K562 (cell line): ENCODE results near the gene RHOBTB3. TPM values are rescaled to one million over a fixed set of nuclear protein-coding genes. Genes with fewer than 3 reads are reported as not detected.

ENCODE experiments used
- ARNT ChIP-seq, 2 experiments: fragments of 450-650 bp; IDR thresholded peaks; 2 replicates each; pipeline ENCODE4 v1.6.1; 2016; ENCODE audit warnings: mild to moderate bottlenecking in 1 of 2
- CBFA2T3 ChIP-seq: fragments of 450-650 bp; IDR thresholded peaks from 2 replicates; pipeline ENCODE4 v1.6.1; 2017
- FOS ChIP-seq: IDR thresholded peaks from 3 replicates; pipeline ENCODE4 v1.6.1; 2011; ENCODE audit not compliant: insufficient read length; ENCODE audit errors: extremely low read depth
- FOXM1 ChIP-seq, 2 experiments: fragments of 450-650 bp in 1 of 2; sonication (generic) in 1 of 2; formaldehyde crosslinking in 1 of 2; IDR thresholded peaks; 2 replicates each; pipeline versions ENCODE4 v1.6.1 to v1.9.0; 2017 to 2022; ENCODE audit warnings: low read depth in 2 of 2, mild to moderate bottlenecking in 2 of 2, missing genetic modification reagents in 1 of 2, moderate library complexity in 1 of 2
- GATA2 ChIP-seq: sonication (generic); formaldehyde crosslinking; IDR thresholded peaks from 2 replicates; pipeline ENCODE4 v1.4.0; 2020; ENCODE audit warnings: mild to moderate bottlenecking, missing genetic modification reagents
- HDGF ChIP-seq: fragments of 450-650 bp; IDR thresholded peaks from 2 replicates; pipeline ENCODE4 v1.6.1; 2016
- MYNN ChIP-seq, 2 experiments: sonication (generic); formaldehyde crosslinking in 1 of 2; IDR thresholded peaks; 2 replicates each; pipeline versions ENCODE4 v1.5.0 to v1.6.1; 2016 to 2020; ENCODE audit warnings: antibody characterized with exemption in 1 of 2, missing genetic modification reagents in 1 of 2
- NCOA6 ChIP-seq: fragments of 450-650 bp; IDR thresholded peaks from 2 replicates; pipeline ENCODE4 v1.6.1; 2017; ENCODE audit warnings: mild to moderate bottlenecking
- RB1 ChIP-seq: fragments of 450-650 bp; IDR thresholded peaks from 2 replicates; pipeline ENCODE4 v1.6.1; 2017; ENCODE audit warnings: low read depth, mild to moderate bottlenecking
- RBFOX2 ChIP-seq: fragments of 200-400 bp; formaldehyde crosslinking; IDR thresholded peaks from 2 replicates; pipeline ENCODE4 v1.6.1; 2017; ENCODE audit warnings: low read depth, mild to moderate bottlenecking, low read length, moderate library complexity
- RCOR1 ChIP-seq, 2 experiments: IDR thresholded peaks; 2 replicates each; pipeline ENCODE4 v1.6.1; 2012; ENCODE audit warnings: low read depth in 2 of 2, low read length in 2 of 2, borderline replicate concordance in 1 of 2, improper control_type of control experiment in 1 of 2
- RHOXF2B ChIP-seq: fragments of 250-450 bp; sonication (Bioruptor Pico); conservative IDR thresholded peaks from 2 replicates; pipeline ENCODE4 v1.5.1; 2021
- RNF2 ChIP-seq: sonication (generic); IDR thresholded peaks from 2 replicates; pipeline ENCODE4 v1.6.1; 2016
- TAF7 ChIP-seq: fragments of 450-650 bp; IDR thresholded peaks from 2 replicates; pipeline ENCODE4 v1.6.1; 2016; ENCODE audit warnings: missing genetic modification characterization, missing compliant biosample characterization
- TEAD1 ChIP-seq, 2 experiments: fragments of 450-650 bp in 1 of 2; sonication (generic) in 1 of 2; formaldehyde crosslinking; IDR thresholded peaks; 2 replicates each; pipeline versions ENCODE4 v1.4.0 to v1.8.0; 2020 to 2022; ENCODE audit warnings: mild to moderate bottlenecking in 2 of 2, missing genetic modification reagents in 1 of 2
- U2AF2 ChIP-seq: fragments of 200-400 bp; formaldehyde crosslinking; optimal IDR thresholded peaks from 2 replicates; pipeline ENCODE3; 2017; ENCODE audit warnings: low read depth, mild to moderate bottlenecking, low read length
- ZBED1 ChIP-seq: IDR thresholded peaks from 2 replicates; pipeline ENCODE4 v1.6.1; 2014
- ZEB2 ChIP-seq: fragments of 450-650 bp; IDR thresholded peaks from 2 replicates; pipeline ENCODE4 v1.6.1; 2016
- ZNF184 ChIP-seq: sonication (generic); formaldehyde crosslinking; IDR thresholded peaks from 2 replicates; pipeline ENCODE4 v1.5.0; 2020; ENCODE audit warnings: missing genetic modification reagents
- ZNF280B ChIP-seq: fragments of 250-450 bp; sonication (Bioruptor Pico); IDR thresholded peaks from 2 replicates; pipeline ENCODE4 v1.5.1; 2021; ENCODE audit warnings: mild to moderate bottlenecking
- ZNF316 ChIP-seq: fragments of 450-650 bp; IDR thresholded peaks from 2 replicates; pipeline ENCODE4 v1.6.1; 2016
- ZNF324 ChIP-seq: fragments of 250-450 bp; sonication (Bioruptor Pico); IDR thresholded peaks from 2 replicates; pipeline ENCODE4 v1.4.0; 2020; ENCODE audit warnings: mild to moderate bottlenecking
- ZNF347 ChIP-seq: fragments of 450-650 bp; formaldehyde crosslinking; IDR thresholded peaks from 2 replicates; pipeline ENCODE4 v1.4.0; 2020; ENCODE audit warnings: low read depth, mild to moderate bottlenecking, moderate library complexity
- ZNF511 ChIP-seq: sonication (generic); formaldehyde crosslinking; IDR thresholded peaks from 2 replicates; pipeline ENCODE4 v1.8.0; 2022; ENCODE audit warnings: mild to moderate bottlenecking, missing genetic modification reagents
- polyA plus RNA-seq, 8 experiments: library from polyadenylated mRNA; depleted of rRNA in 4 of 8; stranded (reverse) in 5 of 8; unstranded in 3 of 8; fragments of >200 nt; fragmentation: Nextera tagmentation in 2 of 8; fragmentation: Illumina TruSeq in 1 of 8; extraction: Ambion mirVana in 2 of 8; extraction: Trizol in 1 of 8; gene quantifications; 2 replicates each; pipeline versions ENCODE4 v1.2.1 to v1.2.3, GENCODE V29; 2011 to 2014; ENCODE audit warnings: inconsistent platforms in 1 of 8, missing spikeins in 1 of 8
- total RNA-seq, 7 experiments: library from RNA; depleted of rRNA in 6 of 7; stranded (reverse); fragments of >200 nt in 6 of 7; fragmentation: Illumina TruSeq in 2 of 7; extraction: Trizol in 2 of 7; gene quantifications; 2 replicates each; pipeline versions ENCODE4 v1.2.1 to v1.2.3, GENCODE V29; 2011 to 2021; ENCODE audit warnings: low replicate concordance in 1 of 7
- TF ChIP-seq, protein P1 (sequence below): fragments of 450-650 bp; IDR thresholded peaks from 2 replicates; pipeline ENCODE4 v1.6.1; 2018; ENCODE audit not compliant: partially characterized antibody

RHOBTB3 gene
- total and polyA plus RNA-seq, 9 of the 15 experiments (the other 6 are each of a cell fraction or from before 2014, with no cell fraction given) = 39.7 to 143 (median 115) TPM

- TF ChIP-seq TEAD1 (CRISPR knock-in tag; IDR thresholded peaks at IDR 0.05) (peak; percentile 94 to 99), CBFA2T3 (peak; percentile 98), FOXM1 (IDR thresholded peaks at IDR 0.05; ENCODE audit: low read depth) (peak; percentile 86), FOXM1 (CRISPR knock-in tag; IDR thresholded peaks at IDR 0.05; ENCODE audit: low read depth) (no peak), ZNF324 (CRISPR knock-in tag) (peak; percentile 70), ZEB2 (peak; percentile 100), FOS (peak; percentile 72), RBFOX2 (peak; percentile 12; the same call in 1 of the 2 replicates), RCOR1 (IDR thresholded peaks at IDR 0.05; ENCODE audit: borderline replicate concordance in 1 of 2, low read depth in 2 of 2, low read length in 2 of 2) (peak; percentile 90 to 99), TAF7 (tag) (no peak; the same call in 1 of the 2 replicates), HDGF (0 out of 2 replicates have a peak, but pooled peaks have one; percentile 60), ZNF316 (peak; percentile 70), U2AF2 (no peak), GATA2 (CRISPR knock-in tag) (peak; percentile 96), ZNF280B (CRISPR knock-in tag) (no peak), ZNF511 (CRISPR knock-in tag) (0 out of 2 replicates have a peak, but pooled peaks have one; percentile 36), ZNF184 (CRISPR knock-in tag) (no peak), RNF2 (peak; percentile 99), ZBED1 (peak; percentile 91; the same call in 1 of the 2 replicates), RHOXF2B (CRISPR knock-in tag) (no peak), MYNN (IDR thresholded peaks at IDR 0.05) (peak; percentile 98), MYNN (CRISPR knock-in tag; IDR thresholded peaks at IDR 0.05) (no peak), NCOA6 (peak; percentile 65; the same call in 1 of the 2 replicates), RB1 (no peak), ZNF347 (no peak), ARNT (IDR thresholded peaks at IDR 0.05) (peak; percentile 93 to 96)
- TF ChIP-seq, protein P1, sequence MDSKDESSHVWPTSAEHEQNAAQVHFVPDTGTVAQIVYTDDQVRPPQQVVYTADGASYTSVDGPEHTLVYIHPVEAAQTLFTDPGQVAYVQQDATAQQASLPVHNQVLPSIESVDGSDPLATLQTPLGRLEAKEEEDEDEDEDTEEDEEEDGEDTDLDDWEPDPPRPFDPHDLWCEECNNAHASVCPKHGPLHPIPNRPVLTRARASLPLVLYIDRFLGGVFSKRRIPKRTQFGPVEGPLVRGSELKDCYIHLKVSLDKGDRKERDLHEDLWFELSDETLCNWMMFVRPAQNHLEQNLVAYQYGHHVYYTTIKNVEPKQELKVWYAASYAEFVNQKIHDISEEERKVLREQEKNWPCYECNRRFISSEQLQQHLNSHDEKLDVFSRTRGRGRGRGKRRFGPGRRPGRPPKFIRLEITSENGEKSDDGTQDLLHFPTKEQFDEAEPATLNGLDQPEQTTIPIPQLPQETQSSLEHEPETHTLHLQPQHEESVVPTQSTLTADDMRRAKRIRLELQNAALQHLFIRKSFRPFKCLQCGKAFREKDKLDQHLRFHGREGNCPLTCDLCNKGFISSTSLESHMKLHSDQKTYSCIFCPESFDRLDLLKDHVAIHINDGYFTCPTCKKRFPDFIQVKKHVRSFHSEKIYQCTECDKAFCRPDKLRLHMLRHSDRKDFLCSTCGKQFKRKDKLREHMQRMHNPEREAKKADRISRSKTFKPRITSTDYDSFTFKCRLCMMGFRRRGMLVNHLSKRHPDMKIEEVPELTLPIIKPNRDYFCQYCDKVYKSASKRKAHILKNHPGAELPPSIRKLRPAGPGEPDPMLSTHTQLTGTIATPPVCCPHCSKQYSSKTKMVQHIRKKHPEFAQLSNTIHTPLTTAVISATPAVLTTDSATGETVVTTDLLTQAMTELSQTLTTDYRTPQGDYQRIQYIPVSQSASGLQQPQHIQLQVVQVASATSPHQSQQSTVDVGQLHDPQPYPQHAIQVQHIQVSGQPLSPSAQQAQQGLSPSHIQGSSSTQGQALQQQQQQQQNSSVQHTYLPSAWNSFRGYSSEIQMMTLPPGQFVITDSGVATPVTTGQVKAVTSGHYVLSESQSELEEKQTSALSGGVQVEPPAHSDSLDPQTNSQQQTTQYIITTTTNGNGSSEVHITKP = peak; percentile 36
These were observed 18.7 kb upstream of the RHOBTB3 start (continued) for GRCh38 chr5:95712347-95712958.
